Measurements from ENCODE around the gene LRMDA. TPM values are rescaled to one million over a fixed set of nuclear protein-coding genes. Genes with fewer than 3 reads are reported as not detected.

The LRMDA gene
- total and polyA plus RNA-seq, 2 of the 13 experiments (the other 11 are each of a cell fraction or from before 2014, with no cell fraction given): 13.4 to 22.0 TPM

DNA sequence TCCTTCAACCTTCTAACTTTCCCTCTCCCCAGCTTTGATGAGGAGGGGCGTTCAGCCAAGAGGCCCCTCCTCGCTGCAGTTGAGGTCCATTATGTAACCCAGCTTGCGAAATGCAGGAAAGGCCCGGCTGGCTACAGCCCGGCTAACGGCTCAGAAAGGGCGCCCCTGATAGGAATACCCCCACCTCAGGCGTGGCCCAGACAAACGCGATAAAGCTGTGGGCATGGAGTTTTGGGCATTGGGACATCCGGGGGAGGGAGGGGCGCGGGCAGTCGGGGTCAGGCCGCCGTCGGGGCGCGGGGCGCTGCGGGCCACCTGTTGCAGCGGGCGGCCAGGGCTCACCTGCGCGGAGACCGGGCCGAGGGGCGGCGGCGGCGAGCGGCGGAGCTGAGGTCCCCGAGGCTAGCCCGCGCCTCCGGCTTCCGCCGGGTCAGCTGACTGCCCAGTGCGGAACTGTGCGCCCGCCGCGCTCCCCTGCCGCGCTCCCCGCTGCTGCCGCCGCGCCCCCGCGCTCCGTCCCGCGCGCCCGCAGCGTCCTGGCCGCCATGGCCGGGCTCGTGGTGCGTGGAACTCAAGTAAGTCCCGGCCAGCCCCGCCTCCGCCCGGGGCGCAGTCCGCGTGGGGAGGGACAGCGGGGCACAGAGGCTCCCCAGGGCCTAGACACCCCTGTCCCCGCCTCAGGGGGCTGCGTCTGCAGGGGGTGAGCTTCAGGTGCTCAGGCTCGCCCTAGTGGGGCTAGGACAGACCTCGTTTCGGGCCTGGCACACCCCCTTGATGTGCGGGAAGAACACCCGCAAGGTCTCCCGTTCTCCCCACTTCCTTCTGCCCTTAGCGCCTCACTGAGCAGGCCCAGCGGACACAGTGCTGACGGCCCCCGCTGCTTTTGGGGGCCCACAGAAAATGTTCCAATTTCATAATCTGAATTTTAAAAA, at the start of gene LRMDA (continued):
- TF ChIP-seq, protein P1, sequence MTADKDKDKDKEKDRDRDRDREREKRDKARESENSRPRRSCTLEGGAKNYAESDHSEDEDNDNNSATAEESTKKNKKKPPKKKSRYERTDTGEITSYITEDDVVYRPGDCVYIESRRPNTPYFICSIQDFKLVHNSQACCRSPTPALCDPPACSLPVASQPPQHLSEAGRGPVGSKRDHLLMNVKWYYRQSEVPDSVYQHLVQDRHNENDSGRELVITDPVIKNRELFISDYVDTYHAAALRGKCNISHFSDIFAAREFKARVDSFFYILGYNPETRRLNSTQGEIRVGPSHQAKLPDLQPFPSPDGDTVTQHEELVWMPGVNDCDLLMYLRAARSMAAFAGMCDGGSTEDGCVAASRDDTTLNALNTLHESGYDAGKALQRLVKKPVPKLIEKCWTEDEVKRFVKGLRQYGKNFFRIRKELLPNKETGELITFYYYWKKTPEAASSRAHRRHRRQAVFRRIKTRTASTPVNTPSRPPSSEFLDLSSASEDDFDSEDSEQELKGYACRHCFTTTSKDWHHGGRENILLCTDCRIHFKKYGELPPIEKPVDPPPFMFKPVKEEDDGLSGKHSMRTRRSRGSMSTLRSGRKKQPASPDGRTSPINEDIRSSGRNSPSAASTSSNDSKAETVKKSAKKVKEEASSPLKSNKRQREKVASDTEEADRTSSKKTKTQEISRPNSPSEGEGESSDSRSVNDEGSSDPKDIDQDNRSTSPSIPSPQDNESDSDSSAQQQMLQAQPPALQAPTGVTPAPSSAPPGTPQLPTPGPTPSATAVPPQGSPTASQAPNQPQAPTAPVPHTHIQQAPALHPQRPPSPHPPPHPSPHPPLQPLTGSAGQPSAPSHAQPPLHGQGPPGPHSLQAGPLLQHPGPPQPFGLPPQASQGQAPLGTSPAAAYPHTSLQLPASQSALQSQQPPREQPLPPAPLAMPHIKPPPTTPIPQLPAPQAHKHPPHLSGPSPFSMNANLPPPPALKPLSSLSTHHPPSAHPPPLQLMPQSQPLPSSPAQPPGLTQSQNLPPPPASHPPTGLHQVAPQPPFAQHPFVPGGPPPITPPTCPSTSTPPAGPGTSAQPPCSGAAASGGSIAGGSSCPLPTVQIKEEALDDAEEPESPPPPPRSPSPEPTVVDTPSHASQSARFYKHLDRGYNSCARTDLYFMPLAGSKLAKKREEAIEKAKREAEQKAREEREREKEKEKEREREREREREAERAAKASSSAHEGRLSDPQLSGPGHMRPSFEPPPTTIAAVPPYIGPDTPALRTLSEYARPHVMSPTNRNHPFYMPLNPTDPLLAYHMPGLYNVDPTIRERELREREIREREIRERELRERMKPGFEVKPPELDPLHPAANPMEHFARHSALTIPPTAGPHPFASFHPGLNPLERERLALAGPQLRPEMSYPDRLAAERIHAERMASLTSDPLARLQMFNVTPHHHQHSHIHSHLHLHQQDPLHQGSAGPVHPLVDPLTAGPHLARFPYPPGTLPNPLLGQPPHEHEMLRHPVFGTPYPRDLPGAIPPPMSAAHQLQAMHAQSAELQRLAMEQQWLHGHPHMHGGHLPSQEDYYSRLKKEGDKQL (CRISPR knock-in tag; IDR thresholded peaks at IDR 0.05; ENCODE audit: low read depth): 0 out of 2 replicates have a peak, but pooled peaks have one; percentile 43
- TF ChIP-seq ZBTB25 (CRISPR knock-in tag; IDR thresholded peaks at IDR 0.05) (peak; percentile 87), ZNF660 (CRISPR knock-in tag; IDR thresholded peaks at IDR 0.05; ENCODE audit: borderline replicate concordance, low read depth) (no peak), CENPBD1 (CRISPR knock-in tag; IDR thresholded peaks at IDR 0.05; ENCODE audit: borderline replicate concordance, low read depth) (no peak), JUNB (CRISPR knock-in tag; IDR thresholded peaks at IDR 0.05; ENCODE audit: borderline replicate concordance) (no peak), GTF2F1 (IDR thresholded peaks at IDR 0.05; ENCODE audit: low read length) (no peak), MAFK (conservative IDR thresholded peaks at IDR 0.05 in 1 of 2, IDR thresholded peaks at IDR 0.05 in 1 of 2; ENCODE audit: low read length in 2 of 2) (no peak), KMT2A (CRISPR knock-in tag; IDR thresholded peaks at IDR 0.05) (peak; percentile 6; the same call in 1 of the 2 replicates), SOX6 (IDR thresholded peaks at IDR 0.05) (no peak), SOX6 (CRISPR knock-in tag; IDR thresholded peaks at IDR 0.05) (peak; percentile 67), U2AF2 (IDR thresholded peaks at IDR 0.05; ENCODE audit: low read depth, low read length) (no peak), ZNF224 (CRISPR knock-in tag; IDR thresholded peaks at IDR 0.05) (no peak), ZNF432 (CRISPR knock-in tag; IDR thresholded peaks at IDR 0.05; ENCODE audit: borderline replicate concordance) (no peak), EEA1 (CRISPR knock-in tag; IDR thresholded peaks at IDR 0.05; ENCODE audit: borderline replicate concordance) (no peak), EP300 (IDR thresholded peaks at IDR 0.05; ENCODE audit: low read depth in 2 of 2, low read length in 2 of 2) (peak; percentile 4 to 70; a peak in 2 of 4 replicates), EP300 (CRISPR knock-in tag; IDR thresholded peaks at IDR 0.05; ENCODE audit: borderline replicate concordance) (peak; percentile 61), PRDM15 (CRISPR knock-in tag; IDR thresholded peaks at IDR 0.05) (0 out of 2 replicates have a peak, but pooled peaks have one; percentile 2), MTA1 (CRISPR knock-in tag; IDR thresholded peaks at IDR 0.05; ENCODE audit: borderline replicate concordance) (peak; percentile 67; the same call in 1 of the 2 replicates)

Data from HepG2 (cell line).